GM20000 (cell line): Measurements from ENCODE around the gene ASB18.

ENCODE experiments used
- DNase-seq: peaks from one replicate; pipeline ENCODE4 v3.0.0; 2012; ENCODE audit warnings: low spot score
- TF ChIP-seq, protein P1 (sequence below): IDR thresholded peaks from 2 replicates; pipeline ENCODE4 v1.5.1; 2012; ENCODE audit warnings: mild to moderate bottlenecking, control low read depth; ENCODE audit errors: extremely low read depth, missing control alignments

ASB18 gene

DNA sequence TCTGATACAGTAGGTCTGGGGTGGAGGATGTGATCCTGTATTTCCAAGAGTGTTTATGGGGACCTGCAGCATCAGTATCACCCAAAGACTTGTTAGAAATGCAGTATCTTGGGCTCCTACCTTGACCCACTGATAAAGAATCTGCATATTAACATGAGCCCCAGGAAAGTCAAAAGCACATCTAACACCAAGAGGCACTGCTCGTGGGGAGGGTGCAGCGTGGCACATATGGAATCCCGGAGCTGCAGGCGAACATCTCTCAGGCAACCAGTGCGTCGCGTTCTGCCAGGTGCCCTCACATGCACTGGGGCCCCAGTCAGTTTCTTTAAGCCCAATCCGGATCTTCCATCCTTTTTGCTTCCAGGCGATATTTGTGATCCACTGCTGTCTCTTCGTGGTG, 41.3 kb upstream of the ASB18 start:
- no peak for DNase-seq
- TF ChIP-seq, protein P1, sequence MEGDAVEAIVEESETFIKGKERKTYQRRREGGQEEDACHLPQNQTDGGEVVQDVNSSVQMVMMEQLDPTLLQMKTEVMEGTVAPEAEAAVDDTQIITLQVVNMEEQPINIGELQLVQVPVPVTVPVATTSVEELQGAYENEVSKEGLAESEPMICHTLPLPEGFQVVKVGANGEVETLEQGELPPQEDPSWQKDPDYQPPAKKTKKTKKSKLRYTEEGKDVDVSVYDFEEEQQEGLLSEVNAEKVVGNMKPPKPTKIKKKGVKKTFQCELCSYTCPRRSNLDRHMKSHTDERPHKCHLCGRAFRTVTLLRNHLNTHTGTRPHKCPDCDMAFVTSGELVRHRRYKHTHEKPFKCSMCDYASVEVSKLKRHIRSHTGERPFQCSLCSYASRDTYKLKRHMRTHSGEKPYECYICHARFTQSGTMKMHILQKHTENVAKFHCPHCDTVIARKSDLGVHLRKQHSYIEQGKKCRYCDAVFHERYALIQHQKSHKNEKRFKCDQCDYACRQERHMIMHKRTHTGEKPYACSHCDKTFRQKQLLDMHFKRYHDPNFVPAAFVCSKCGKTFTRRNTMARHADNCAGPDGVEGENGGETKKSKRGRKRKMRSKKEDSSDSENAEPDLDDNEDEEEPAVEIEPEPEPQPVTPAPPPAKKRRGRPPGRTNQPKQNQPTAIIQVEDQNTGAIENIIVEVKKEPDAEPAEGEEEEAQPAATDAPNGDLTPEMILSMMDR: no peak

DNA sequence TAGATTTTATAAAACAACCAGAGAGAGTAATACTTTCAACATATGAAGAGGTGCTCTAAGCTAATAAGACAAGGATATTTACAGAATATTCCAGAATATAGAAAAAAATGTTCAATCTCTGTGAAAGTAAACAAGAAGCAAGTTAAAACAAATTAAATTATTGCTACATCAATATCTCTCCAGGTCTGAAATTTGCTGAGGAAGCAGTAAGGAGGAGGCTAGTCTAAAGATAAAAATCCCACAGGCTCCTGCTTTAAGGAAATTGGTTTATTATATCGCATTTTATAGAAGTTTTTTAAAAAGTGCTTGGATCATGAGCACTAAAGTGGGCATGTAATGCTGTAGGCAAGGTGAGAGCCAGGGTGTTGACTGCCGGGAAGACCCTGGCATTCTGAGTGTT, 39.7 kb upstream of the ASB18 start:
- DNase-seq: no peak
- TF ChIP-seq, protein P1: no peak

GRCh38 chr2:236302555-236302954, 38.3 kb upstream of the ASB18 start:
- DNase-seq: no peak
- TF ChIP-seq, protein P1: no peak

- TF ChIP-seq, protein P1: no peak
- DNase-seq: no peak
These were observed 34.8 kb upstream of the ASB18 start for GRCh38 chr2:236298924-236299475.

GRCh38 chr2:236295481-236295880, 31.3 kb upstream of the ASB18 start:
- TF ChIP-seq, protein P1: no peak
- DNase-seq: no peak

- no peak for DNase-seq
- TF ChIP-seq, protein P1: no peak
These were observed 30.4 kb upstream of the ASB18 start for GRCh38 chr2:236294647-236295046.

DNA sequence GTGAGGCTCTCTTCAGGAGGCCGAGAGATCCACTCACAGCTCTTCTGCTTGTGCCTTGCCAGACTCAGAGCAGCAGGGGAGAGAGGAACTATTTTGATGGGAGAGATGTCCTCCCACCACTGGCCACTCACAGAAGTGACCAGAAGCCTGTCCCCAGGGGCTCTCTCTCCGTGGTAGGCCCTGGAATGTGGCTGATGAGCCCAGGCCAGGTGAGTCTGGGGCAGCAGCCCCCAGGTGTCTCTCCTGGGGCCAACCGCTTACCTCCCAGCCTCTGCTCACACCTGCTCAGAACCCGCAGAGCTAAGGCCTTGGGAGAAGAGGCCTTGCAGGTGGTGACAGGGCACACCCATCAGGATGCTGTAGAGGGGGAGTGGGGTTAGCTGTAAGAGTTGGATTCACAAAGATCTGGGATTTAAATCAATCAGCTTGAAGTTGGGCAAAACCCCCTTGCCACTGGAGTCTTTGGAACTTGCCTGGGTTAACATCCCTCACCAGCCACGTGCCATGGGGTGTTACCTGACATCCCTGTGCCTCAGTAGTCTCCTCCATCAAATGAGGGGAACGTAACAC, 29.1 kb upstream of the ASB18 start:
- TF ChIP-seq, protein P1: no peak
- DNase-seq: no peak
